Hepatocyte (in vitro differentiated cells): ENCODE measurements around the gene B3GALNT2. TPM values are rescaled to one million over a fixed set of nuclear protein-coding genes. Genes with fewer than 3 reads are reported as not detected.
"Not testable (repeated sequence)": the region's sequence is repeated elsewhere in the genome, so short reads cannot be mapped to it uniquely, and the experiment has no call there.

ENCODE experiments used
- DNase-seq: peaks from one replicate; pipeline ENCODE4 v3.0.0-alpha.2; 2016; ENCODE audit warnings: low spot score
- H2AFZ ChIP-seq: fragments of 200-600 bp; sonication (generic); 2 replicates; pipeline ENCODE4 v1.6.0; 2016; ENCODE audit warnings: antibody characterized with exemption, mild to moderate bottlenecking
- H3K27ac ChIP-seq: fragments of 200-600 bp; sonication (generic); 2 replicates; pipeline ENCODE4 v1.5.1; 2016; ENCODE audit warnings: mild to moderate bottlenecking
- H3K27me3 ChIP-seq: fragments of 200-600 bp; sonication (generic); 2 replicates; pipeline ENCODE4 v1.6.1; 2016
- H3K36me3 ChIP-seq: fragments of 200-600 bp; sonication (generic); replicated peaks from 2 replicates; pipeline ENCODE4 v1.5.1; 2016; ENCODE audit warnings: low read depth; ENCODE audit not compliant: insufficient read depth
- H3K4me1 ChIP-seq: fragments of 200-600 bp; sonication (generic); 2 replicates; pipeline ENCODE4 v1.5.1; 2016; ENCODE audit warnings: mild to moderate bottlenecking, moderate library complexity; ENCODE audit not compliant: insufficient read depth
- H3K4me2 ChIP-seq: fragments of 200-600 bp; sonication (generic); 2 replicates; pipeline ENCODE4 v1.6.0; 2016
- H3K4me3 ChIP-seq: fragments of 200-600 bp; sonication (generic); 2 replicates; pipeline ENCODE4 v1.5.1; 2016; ENCODE audit warnings: mild to moderate bottlenecking
- H3K79me2 ChIP-seq: fragments of 200-600 bp; sonication (generic); 2 replicates; pipeline ENCODE4 v1.6.0; 2017; ENCODE audit warnings: mild to moderate bottlenecking
- H3K9me2 ChIP-seq: fragments of 200-600 bp; sonication (generic); replicated peaks from 2 replicates; pipeline ENCODE4 v1.6.0; 2017; ENCODE audit warnings: mild to moderate bottlenecking; ENCODE audit not compliant: insufficient read depth
- H3K9me3 ChIP-seq: fragments of 200-600 bp; sonication (generic); 2 replicates; pipeline ENCODE4 v1.5.1; 2016; ENCODE audit warnings: low read depth, mild to moderate bottlenecking
- H4K20me1 ChIP-seq: fragments of 200-600 bp; sonication (generic); 2 replicates; pipeline ENCODE4 v1.6.0; 2016; ENCODE audit warnings: mild to moderate bottlenecking; ENCODE audit not compliant: insufficient read depth, poor library complexity, severe bottlenecking
- EZH2 ChIP-seq: fragments of 200-600 bp; sonication (generic); IDR thresholded peaks from 2 replicates; pipeline ENCODE4 v1.6.1; 2016; ENCODE audit warnings: antibody characterized with exemption, mild to moderate bottlenecking, borderline replicate concordance
- EZH2phosphoT487 ChIP-seq: fragments of 200-600 bp; sonication (generic); IDR thresholded peaks from one replicate; pipeline ENCODE4 v1.6.1; 2018; ENCODE audit warnings: antibody characterized with exemption, mild to moderate bottlenecking, low read depth, moderate library complexity; ENCODE audit not compliant: unreplicated experiment, severe bottlenecking
- WGBS: methylation state at CpG from one replicate; pipeline ENCODE4 v1.1.6; 2016; ENCODE audit warnings: low lambda C conversion rate; ENCODE audit errors: missing lambda C conversion rate; 5-methylcytosine and 5-hydroxymethylcytosine counted together
- polyA plus RNA-seq: library from polyadenylated mRNA; unstranded; fragments of >200 nt; fragmentation: Nextera tagmentation; extraction: Ambion mirVana; gene quantifications from 2 replicates; pipeline ENCODE4 v1.2.1, GENCODE V29; 2016
- total RNA-seq: library from RNA; depleted of rRNA; stranded (reverse); fragments of >200 nt; gene quantifications from 2 replicates; pipeline ENCODE4 v1.2.3, GENCODE V29; 2014
- TF ChIP-seq, protein P1 (sequence below): fragments of 200-600 bp; sonication (generic); IDR thresholded peaks from 2 replicates; pipeline ENCODE4 v1.5.1; 2016; ENCODE audit warnings: antibody characterized with exemption, mild to moderate bottlenecking; ENCODE audit not compliant: poor library complexity

Gene B3GALNT2
- total and polyA plus RNA-seq, 2 experiments from 2014 or later: 8.1 to 24.2 TPM

DNA sequence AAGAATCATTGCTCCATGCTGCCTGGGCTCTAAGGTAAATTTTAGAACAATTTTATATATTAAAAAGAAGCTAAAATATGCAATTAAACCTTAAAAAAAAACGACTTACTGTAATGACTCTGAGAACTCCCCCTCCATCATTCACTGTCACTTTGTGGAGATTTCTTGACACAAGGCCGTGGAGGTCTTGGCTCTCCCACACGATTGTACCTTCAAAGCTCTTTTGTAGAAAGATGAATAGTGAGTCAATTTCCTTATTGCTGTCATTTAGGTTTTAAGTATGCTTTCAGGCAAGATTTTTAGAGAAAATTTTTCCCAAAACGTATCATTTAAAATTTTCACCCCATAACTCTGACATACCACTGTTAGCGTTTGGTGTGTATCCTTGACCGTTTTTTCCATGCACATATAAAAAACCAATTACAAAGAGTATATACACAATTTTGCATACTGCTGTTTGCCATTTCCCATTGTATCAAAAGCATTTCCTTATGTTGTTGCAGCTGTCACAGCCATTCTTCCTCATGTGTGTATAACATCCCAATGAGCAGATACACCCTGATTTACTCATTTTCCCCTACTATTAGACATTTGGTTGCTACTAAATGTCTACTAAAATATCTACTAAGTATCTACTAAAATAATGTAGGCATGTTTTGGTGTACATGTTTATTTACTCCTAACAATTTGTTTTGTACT is 33.4 kb downstream of the B3GALNT2 start:
- Histone ChIP-seq H3K4me2 (no peak overlapping the region), H3K9me3 (no peaks in the 10 kb centered on the region), H3K4me1 (no peaks in the 10 kb centered on the region), H3K27me3 (no peaks in the 10 kb centered on the region), H3K79me2 (no peaks in the 10 kb centered on the region), H2AFZ (no peak overlapping the region), H3K27ac (no peak overlapping the region), H3K9me2 (no peaks in the 10 kb centered on the region), H3K4me3 (no peak overlapping the region), H4K20me1 (no peaks in the 10 kb centered on the region), H3K36me3 (no peaks in the 10 kb centered on the region)
- TF ChIP-seq EZH2: no peak
- TF ChIP-seq, protein P1, sequence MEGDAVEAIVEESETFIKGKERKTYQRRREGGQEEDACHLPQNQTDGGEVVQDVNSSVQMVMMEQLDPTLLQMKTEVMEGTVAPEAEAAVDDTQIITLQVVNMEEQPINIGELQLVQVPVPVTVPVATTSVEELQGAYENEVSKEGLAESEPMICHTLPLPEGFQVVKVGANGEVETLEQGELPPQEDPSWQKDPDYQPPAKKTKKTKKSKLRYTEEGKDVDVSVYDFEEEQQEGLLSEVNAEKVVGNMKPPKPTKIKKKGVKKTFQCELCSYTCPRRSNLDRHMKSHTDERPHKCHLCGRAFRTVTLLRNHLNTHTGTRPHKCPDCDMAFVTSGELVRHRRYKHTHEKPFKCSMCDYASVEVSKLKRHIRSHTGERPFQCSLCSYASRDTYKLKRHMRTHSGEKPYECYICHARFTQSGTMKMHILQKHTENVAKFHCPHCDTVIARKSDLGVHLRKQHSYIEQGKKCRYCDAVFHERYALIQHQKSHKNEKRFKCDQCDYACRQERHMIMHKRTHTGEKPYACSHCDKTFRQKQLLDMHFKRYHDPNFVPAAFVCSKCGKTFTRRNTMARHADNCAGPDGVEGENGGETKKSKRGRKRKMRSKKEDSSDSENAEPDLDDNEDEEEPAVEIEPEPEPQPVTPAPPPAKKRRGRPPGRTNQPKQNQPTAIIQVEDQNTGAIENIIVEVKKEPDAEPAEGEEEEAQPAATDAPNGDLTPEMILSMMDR: no peak
- no peak for DNase-seq
- WGBS: 90% methylated on average over 6 of the region's 6 CpGs

DNA sequence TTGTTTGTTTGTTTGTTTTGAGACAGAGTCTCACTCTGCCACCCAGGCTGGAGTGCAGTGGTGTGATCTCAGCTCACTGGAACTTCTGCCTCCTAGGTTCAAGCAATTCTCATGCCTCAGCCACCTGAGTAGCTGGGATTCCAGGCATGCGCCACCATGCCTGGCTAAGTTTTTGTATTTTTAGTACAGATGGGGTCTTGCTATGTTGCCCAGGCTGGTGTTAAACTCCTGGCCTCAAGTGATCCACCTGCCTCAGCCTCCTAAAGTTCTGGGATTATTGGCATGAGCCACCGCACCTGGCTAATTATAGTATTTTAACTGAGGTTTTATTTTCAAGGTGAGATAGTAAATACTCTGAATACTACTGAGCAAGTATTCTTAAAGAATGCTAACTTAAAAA is 34.4 kb downstream of the B3GALNT2 start:
- WGBS: 98% methylated on average over 2 of the region's 2 CpGs
- H3K4me1 ChIP-seq, H4K20me1 ChIP-seq, H3K36me3 ChIP-seq, H3K27me3 ChIP-seq, H3K4me2 ChIP-seq, H3K9me2 ChIP-seq, DNase-seq, H3K79me2 ChIP-seq, H3K27ac ChIP-seq, H2AFZ ChIP-seq, H3K4me3 ChIP-seq, H3K9me3 ChIP-seq: not testable (repeated sequence)

DNA sequence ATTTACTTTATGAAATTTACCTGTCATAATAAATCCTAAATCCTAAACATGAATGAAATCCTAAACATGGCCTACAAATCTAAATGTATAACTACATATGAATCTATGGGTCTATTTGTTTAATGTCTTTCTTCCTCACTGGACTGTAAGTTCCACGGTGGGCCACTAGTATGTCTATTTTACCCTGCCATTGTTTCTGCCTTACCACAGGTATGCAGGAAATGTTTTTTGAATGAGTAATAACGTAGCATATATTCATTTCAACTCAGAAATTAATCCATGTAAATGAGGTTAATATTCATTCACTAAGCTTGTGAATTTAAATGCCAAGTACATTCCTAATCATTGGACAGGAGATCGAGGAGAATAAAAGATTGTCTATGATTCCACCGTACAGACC is 35.3 kb downstream of the B3GALNT2 start:
- Histone ChIP-seq H3K4me1 (no peaks in the 10 kb centered on the region), H3K4me2 (no peak overlapping the region), H4K20me1 (no peaks in the 10 kb centered on the region), H3K79me2 (no peaks in the 10 kb centered on the region), H2AFZ (no peak overlapping the region), H3K9me3 (no peaks in the 10 kb centered on the region), H3K27ac (no peak overlapping the region), H3K4me3 (no peak overlapping the region), H3K27me3 (no peaks in the 10 kb centered on the region), H3K36me3 (no peaks in the 10 kb centered on the region), H3K9me2 (no peaks in the 10 kb centered on the region)
- DNase-seq: no peak
- TF ChIP-seq EZH2phosphoT487 (no peak), EZH2 (no peak)
- TF ChIP-seq, protein P1: no peak
- 86% methylated on average over 4 of the region's 4 CpGs for WGBS

DNA sequence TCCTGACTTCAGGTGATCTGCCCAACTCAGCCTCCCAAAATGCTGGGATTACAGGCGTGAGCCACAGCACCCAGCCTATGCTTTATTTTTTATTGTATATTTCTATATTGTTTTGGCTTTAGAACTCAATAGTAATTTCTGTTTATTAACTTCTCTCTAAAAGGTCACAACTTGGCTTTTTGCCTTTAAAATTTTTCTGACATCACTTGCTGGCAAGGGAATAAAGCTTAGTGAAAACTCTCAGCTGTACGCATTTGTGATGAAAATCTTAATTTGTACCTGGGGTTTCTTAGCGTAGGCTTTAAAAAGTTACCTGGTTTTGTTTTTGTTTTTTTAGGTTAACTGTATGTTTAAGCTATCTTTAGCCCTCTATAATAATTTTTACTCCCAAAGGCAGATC is 36.2 kb downstream of the B3GALNT2 start:
- no peaks in the 10 kb centered on the region for H3K4me1 ChIP-seq
- no peaks in the 10 kb centered on the region for H4K20me1 ChIP-seq
- over 99% methylated on average over 3 of the region's 3 CpGs for WGBS
- no peak for DNase-seq
- H3K4me2 ChIP-seq: no peak overlapping the region
- H3K9me3 ChIP-seq: no peaks in the 10 kb centered on the region
- H3K27ac ChIP-seq: no peak overlapping the region
- H3K36me3 ChIP-seq: no peaks in the 10 kb centered on the region
- H2AFZ ChIP-seq: no peak overlapping the region
- no peaks in the 10 kb centered on the region for H3K27me3 ChIP-seq
- H3K79me2 ChIP-seq: no peaks in the 10 kb centered on the region
- H3K4me3 ChIP-seq: no peak overlapping the region
- TF ChIP-seq, protein P1: no peak
- TF ChIP-seq EZH2phosphoT487 (no peak), EZH2 (no peak)
- no peaks in the 10 kb centered on the region for H3K9me2 ChIP-seq
